GM12874 (cell line): ENCODE results near the gene RNU5B-1.

Experiments used
- TF ChIP-seq, protein P1 (sequence below): IDR thresholded peaks from 2 replicates; pipeline ENCODE4 v1.5.1; 2011; ENCODE audit warnings: low read depth, mild to moderate bottlenecking, control low read depth, low read length, moderate library complexity; ENCODE audit not compliant: insufficient read depth

The RNU5B-1 gene

DNA sequence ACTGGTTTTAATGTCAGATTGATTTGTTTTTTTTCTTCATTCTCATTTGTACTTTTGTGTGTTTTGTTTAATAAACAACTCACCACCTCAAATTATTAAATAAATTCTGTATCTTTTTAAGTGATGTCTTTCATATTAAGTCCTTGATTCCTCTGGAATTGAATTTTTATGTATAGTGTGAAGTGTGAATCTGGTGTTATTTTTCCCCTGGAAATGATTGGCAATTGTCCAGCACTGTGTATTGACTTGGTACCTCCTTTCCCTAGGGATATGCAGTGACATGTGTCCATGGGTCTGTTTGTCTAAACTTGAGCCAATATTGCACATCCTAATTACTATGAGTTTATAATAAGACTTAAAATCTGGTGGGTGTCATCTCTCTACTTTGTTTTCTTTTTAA, 2.1 kb downstream of the RNU5B-1 start:
- TF ChIP-seq, protein P1, sequence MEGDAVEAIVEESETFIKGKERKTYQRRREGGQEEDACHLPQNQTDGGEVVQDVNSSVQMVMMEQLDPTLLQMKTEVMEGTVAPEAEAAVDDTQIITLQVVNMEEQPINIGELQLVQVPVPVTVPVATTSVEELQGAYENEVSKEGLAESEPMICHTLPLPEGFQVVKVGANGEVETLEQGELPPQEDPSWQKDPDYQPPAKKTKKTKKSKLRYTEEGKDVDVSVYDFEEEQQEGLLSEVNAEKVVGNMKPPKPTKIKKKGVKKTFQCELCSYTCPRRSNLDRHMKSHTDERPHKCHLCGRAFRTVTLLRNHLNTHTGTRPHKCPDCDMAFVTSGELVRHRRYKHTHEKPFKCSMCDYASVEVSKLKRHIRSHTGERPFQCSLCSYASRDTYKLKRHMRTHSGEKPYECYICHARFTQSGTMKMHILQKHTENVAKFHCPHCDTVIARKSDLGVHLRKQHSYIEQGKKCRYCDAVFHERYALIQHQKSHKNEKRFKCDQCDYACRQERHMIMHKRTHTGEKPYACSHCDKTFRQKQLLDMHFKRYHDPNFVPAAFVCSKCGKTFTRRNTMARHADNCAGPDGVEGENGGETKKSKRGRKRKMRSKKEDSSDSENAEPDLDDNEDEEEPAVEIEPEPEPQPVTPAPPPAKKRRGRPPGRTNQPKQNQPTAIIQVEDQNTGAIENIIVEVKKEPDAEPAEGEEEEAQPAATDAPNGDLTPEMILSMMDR, result no peak

DNA sequence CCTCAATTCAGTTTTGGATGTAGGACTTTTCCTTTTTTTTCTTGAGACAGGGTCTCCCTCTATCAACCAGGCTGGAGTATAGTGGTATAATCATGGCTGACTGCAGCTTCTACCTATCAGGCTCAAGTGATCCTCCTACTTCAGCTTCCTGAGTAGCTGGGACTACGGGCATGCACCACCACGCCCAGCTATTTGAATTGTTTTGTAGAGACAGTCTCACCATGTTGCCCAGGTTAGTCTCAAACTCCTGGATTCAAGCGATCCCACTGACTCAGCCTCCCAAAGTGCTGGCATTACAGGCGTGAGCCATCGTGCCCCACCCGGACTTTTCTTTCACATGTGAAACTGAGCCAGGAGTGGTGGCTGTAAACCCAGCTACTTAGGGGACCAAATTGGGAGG, 3.5 kb downstream of the RNU5B-1 start:
- TF ChIP-seq, protein P1, result no peak

DNA sequence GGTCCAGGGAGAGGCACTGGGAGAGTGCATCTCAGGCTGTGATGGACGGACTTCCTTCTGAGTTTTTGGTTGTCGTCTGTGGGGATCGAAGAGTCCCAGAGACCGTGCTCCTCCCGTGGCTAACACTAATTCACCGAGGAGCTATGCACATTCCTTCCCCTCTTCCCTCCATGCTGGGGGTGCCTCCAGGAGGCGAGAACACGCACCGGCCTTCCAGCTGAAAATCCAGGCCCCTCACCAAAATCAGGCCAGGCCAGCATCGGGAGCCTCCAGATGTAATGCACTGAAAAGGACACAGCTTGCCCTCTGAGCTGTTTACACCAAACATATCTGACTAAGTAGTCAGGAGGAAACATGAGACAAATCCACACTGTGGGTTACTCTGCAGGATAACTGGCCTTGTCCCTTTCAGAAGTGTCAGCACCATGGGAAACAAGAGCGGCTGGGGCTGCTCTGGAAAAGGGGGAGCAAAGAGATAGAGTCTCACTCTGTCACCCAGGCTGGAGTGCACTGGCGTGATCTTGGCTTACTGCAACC, 5.5 kb downstream of the RNU5B-1 start:
- TF ChIP-seq, protein P1, result no peak

DNA sequence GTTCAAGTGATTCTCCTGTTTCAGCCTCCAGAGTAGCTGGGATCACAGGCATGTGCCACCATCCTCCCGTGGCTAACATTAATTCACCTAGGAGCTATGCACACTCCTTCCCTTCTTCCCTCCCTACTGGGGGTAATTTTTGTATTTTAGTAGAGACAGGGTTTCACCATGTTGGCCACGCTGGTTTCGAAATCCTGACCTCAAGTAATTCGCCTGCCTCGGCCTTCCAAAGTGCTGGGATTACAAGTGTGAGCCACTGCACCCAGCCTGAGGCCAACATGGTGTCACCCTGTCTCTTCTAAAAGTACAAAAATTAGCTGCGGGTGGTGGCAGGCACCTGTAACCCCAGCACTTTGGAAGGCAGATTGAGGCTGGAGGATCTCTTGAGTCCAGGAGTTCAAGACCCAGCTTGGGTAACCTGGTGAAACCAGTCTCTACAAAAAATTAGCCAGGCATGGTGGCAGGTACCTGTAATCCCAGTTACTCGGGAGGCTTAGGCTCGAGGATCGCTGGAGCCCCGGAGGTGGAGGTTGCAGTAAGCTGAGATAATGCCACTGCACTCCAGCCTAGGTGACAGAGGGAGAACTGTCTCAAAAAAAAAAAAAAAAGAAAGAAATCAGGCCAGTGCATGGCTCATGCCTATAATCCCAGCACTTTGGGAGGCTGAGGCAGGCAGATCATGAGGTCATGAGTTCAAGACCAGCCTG, 6.1 kb downstream of the RNU5B-1 start:
- TF ChIP-seq, protein P1, result no peak

DNA sequence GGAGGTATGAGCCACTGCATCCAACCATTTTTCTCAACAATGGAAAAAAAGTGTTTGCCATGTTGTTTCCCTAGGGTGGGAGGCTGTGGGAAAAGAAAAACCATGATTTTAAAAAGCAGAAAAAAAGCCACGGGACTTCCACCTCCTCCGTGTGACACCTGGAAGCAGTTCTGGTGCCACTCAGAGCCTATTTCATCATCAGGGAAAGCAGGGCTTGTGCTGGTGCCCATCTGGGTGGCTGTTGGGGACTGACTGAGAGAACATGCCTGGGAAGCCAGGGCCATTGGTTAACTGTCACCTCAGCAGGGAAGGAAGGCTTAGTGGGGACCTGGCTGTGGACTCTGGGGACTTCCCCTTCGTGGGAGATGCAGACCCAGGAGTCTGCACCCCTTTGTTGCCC, 7.3 kb downstream of the RNU5B-1 start:
- TF ChIP-seq, protein P1, result no peak

DNA sequence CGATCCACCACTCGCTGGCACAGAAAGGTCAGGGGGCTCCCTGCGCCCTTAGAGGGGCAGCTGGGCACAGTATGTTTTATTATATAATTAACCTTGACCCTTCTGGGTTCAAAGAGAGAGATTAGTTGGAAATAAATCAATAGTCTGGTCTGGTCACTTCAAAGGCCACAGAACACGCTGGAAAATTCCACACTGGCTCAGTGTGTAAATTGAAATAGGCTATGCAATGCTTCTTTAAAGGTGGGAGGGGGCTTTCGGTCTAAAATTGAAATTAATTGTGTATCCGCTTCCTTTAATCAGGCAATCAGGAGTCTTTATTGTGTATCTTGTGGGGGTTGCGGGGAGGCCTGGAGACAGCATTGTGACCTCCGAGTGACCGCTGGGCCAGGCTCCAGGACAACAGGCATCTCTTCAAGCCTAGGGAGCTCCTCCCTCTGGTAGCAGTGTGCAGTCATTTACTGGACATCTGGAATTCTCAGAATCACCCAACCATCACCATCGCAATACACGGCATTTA, 8.0 kb downstream of the RNU5B-1 start:
- TF ChIP-seq, protein P1, result no peak

DNA sequence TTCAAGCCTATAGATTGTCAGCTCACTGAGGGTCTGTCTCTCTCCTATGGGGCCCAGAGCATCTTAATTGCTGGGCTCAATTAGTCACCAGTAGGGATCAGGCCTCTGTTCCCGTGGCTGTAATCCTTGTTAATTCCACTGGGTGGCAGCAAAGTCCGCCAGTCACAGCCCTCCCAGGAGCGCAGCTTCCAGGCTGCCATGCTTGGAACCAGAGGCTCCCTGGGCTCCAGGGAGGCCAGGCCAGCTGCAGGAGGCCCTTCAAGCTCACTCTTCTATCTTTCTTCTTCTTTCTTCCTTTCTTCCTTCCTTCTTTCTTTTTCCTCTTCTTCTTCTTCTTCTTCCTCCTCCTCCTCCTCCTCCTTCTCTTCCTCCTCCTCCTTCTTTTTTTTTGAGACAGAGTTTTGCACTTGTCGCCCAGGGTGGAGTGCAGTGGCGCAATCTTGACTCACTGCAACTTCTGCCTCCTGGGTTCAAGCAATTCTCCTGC, 14.4 kb downstream of the RNU5B-1 start:
- TF ChIP-seq, protein P1, result peak; percentile 78
